G401 (cell line): ENCODE results near the gene CACNA1C. TPM values are rescaled to one million over a fixed set of nuclear protein-coding genes. Genes with fewer than 3 reads are reported as not detected.

Experiments
- DNase-seq: peaks from one replicate; pipeline ENCODE4 v3.0.0-alpha.2; 2015; ENCODE audit warnings: low spot score
- in situ Hi-C: cut with HindIII; loops from 2 replicates; pipeline ENCODE4 v1.10.0; 2016; ENCODE audit warnings: low sequenced_read_pairs, mixed read lengths
- total RNA-seq: library from RNA; depleted of rRNA; stranded (reverse); fragments of >200 nt; shearing (Covaris generic); gene quantifications from 2 replicates; pipeline ENCODE4 v1.2.3, GENCODE V29; 2014

The CACNA1C gene
- total RNA-seq, 1 experiment from 2014 or later = 2.8 TPM

GRCh38 chr12:2378835-2379330 lies 326.1 kb downstream of the CACNA1C start:
- in situ Hi-C loops = no loop called here
- no peak for DNase-seq

DNA sequence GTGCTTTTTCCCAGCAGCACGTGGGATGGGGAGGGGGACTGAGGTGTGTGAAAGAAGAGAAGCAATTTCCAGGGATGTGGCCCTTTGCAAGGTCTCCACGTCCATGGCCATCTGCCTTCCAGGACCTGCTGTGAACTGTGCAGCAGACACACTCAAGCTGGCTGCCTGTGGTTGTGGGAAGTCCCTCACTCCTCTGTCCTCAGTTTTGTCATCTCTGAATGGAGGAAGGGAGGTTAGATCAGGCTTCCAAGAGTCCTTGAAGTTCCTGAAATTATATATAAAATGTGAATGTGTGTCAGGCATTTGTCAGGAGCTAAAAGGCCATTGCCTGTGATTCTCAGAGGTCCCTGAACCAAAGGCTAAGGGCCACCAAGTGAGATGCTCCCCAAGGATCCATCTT lies 328.2 kb downstream of the CACNA1C start:
- DNase-seq = no peak
- in situ Hi-C loops = no loop called here

- in situ Hi-C loops = no loop called here
- no peak for DNase-seq
Observed at GRCh38 chr12:2382370-2383155, 329.8 kb downstream of the CACNA1C start.

DNA sequence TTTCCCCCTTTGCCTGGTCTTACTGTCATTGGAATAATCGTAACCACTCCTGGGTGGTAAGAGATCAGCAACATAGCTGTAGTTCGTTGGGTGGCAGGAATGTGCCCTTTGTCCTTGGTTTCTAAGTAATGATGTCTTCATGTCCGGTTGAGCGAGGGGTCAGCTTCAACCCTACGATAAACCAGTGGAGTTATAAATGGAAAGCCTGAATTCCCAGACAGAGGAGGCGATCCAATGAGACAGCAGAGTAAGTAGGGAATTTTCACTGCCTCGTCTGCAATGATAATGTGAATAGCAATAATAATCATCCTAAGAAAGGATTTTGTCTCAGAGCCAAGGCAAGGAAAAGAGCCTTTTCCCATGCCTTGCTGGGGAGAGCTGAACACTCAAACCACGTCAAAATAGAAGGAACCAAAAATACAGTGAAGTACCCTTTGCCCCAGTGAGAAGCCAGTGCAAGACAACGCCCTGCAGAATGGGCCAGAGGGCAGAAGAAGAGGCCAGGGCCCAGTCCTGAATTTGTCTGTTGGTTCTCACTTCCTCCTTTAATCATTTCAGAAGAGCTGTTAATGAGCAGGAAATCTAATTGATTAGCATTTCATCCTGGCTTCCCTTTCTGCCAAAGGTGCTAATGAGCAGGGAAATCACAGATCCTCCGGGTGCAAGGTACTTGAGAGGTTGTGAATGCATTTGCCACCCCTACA lies 330.7 kb downstream of the CACNA1C start:
- DNase-seq = no peak
- in situ Hi-C loops = no loop called here

DNA sequence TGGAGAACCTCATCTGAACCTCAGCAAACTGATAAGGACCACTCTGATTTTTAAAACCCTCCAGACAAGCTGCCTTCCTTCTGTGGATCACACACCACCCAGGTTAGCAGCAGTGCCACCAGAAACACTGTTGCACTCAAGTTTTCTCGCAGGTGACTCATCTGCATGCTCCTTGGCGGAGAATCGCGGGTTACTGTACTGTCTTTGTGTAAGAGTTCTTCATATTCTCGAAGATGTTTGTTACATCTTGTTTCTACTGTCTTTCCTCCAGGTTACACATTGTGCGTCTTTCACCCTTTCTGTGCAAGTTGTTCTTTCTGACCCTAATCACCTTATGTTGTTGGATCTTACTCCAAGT lies 331.2 kb downstream of the CACNA1C start:
- no peak for DNase-seq
- in situ Hi-C loops = no loop called here

DNA sequence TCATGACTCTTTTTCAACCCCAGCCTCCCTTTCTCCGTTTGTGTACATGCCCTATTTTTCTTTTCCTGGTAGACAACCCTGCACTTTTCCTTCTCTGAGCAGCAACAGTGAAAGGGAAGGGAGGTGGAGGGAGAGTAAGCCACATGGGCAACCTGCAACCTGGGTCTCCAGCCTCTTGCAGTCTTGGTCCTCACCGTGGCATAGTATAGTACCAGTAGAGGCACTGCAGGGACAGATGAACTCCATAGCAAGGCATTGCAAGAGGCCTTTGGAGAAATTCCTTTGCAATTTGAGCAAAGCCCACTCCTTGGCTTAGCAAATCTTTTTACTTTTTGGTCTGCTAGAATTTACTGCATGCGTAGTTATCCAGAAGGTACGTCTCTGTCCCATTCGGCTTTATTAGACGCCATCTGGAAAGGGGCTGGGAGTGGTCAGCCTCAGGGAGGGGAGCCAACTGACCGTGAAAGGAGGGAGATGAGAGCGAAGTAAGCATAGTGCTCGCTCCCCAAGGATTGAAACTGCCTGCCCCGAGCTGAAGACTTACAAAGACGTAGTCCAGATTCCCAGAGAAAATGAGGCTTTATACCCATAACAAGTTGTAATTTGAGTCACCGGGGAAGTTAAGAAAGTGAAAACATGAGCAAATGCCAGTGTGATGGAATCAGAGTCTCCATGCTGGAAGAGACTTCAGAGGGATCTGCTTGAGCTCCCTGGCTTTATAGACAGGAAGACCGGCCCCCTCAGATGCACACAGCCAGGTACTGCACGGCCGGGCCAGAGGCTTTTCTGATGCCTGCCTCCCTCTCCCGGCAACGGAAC lies 332.0 kb downstream of the CACNA1C start:
- in situ Hi-C loops = no loop called here
- no peak for DNase-seq

GRCh38 chr12:2385529-2385928 lies 332.7 kb downstream of the CACNA1C start:
- in situ Hi-C loops = no loop called here
- no peak for DNase-seq

GRCh38 chr12:2386566-2386965 lies 333.8 kb downstream of the CACNA1C start:
- no peak for DNase-seq
- in situ Hi-C loops = no loop called here

- in situ Hi-C loops = no loop called here
Observed at GRCh38 chr12:2387103-2387834, 334.5 kb downstream of the CACNA1C start.

DNA sequence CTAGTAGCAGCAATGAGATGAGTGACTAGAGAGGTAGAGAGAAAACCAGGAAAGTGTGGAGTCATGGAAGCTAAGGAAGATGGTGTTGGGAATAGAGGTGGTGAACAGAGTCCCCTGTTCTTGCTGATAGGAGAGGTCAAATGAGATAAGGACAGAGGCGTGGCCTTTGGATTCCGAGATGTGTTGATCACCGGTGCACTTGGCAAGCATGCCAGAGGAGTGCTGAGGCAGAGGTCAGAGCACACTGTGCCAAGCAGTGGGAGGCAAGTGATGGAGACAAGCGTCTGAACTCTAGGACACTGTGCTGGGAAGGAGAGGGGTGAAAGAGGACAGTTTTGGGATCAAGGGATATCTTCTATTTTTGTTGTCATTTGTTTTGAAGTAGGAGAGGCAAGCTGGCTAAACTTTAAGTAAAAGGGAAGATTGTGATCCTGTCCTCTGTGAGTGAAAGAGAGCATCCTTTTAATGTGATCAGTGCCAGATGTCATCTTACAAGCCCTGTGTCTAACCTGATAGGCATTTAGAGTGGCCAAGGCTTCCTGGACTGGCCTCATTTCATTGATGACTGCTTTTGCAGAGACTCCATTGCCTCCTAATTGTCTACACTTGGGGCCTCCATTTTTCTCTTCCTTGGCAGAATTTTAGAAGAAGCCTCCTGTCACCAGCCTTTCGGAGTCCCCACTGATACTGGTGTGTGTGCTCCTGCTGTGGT lies 336.4 kb downstream of the CACNA1C start:
- in situ Hi-C loops = no loop called here
- DNase-seq = no peak

More at GRCh38 chr12:2387103-2387834, 334.5 kb downstream of the CACNA1C start:
- no peak for DNase-seq

- no peak for DNase-seq
- in situ Hi-C loops = no loop called here
Observed at GRCh38 chr12:2390133-2390532, 337.3 kb downstream of the CACNA1C start.

- in situ Hi-C loops = no loop called here
- DNase-seq = no peak
Observed at GRCh38 chr12:2390850-2391390, 338.1 kb downstream of the CACNA1C start.

GRCh38 chr12:2391740-2392331 lies 339.0 kb downstream of the CACNA1C start:
- in situ Hi-C loops = no loop called here
- DNase-seq = no peak

DNA sequence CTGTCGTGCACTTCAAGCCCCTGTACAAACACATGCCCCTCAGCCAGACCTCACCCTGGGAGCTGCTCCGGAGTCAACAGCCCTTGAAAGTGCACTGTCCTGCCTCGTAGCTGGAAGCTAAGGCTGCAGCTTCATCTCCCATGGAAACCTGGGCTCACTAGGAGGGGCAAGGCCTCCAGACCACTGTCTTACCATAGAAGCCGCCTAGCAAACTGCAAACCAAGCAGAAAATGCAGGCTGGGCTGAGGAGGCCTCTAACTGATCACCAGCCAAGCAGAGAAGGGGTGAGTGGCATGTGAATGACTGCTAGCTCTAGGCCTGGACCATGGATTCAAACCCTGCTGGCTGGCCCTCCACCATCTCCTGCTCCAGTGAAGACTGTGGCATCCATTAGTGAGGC lies 340.2 kb downstream of the CACNA1C start:
- in situ Hi-C loops = no loop called here
- no peak for DNase-seq

DNA sequence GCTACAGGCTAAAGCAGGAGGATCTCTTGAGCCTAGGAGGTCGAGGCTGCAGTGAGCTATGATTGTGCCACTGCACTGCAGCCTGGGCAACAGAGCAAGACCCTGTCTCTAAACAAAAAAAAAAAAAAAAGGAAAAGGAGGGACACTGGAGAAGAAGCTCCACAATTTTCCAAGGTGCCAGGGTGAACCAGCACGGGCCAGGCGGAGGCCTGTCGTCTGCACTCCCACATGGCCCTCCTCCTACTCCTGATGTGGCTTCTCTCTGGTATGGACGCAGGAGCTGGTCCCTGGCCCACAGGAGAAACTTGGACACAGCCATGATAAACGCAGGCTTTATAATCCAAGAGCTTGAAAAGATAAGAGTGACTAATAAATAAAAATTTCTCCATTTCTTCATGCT lies 341.2 kb downstream of the CACNA1C start:
- in situ Hi-C loops = no loop called here
- DNase-seq = no peak

GRCh38 chr12:2395354-2395977 lies 342.7 kb downstream of the CACNA1C start:
- peak; percentile 43 for DNase-seq
- in situ Hi-C loops = no loop called here

- in situ Hi-C loops = no loop called here
Observed at GRCh38 chr12:2396448-2396871, 343.7 kb downstream of the CACNA1C start.

More at GRCh38 chr12:2396448-2396871, 343.7 kb downstream of the CACNA1C start:
- no peak for DNase-seq
